ENCODE measurements around the gene SPDYE6.

- no peak for TF ChIP-seq CTCF (IDR thresholded peaks at IDR 0.05)
- TF ChIP-seq POLR2A (IDR thresholded peaks at IDR 0.05), result no peak
Observed at GRCh38 chr7:102296179-102296438, 60.1 kb downstream of the SPDYE6 start.

Measured in adrenal gland (tissue), 5 donors.